ENCODE results near the gene FAM167B. TPM values are rescaled to one million over a fixed set of nuclear protein-coding genes. Genes with fewer than 3 reads are reported as not detected.
"Not testable (repeated sequence)": the region's sequence is repeated elsewhere in the genome, so short reads cannot be mapped to it uniquely, and the experiment has no call there.

Gene FAM167B
- total and polyA plus RNA-seq, 3 experiments from 2014 or later: 0.33 to 0.63 TPM; not detected in 1

DNA sequence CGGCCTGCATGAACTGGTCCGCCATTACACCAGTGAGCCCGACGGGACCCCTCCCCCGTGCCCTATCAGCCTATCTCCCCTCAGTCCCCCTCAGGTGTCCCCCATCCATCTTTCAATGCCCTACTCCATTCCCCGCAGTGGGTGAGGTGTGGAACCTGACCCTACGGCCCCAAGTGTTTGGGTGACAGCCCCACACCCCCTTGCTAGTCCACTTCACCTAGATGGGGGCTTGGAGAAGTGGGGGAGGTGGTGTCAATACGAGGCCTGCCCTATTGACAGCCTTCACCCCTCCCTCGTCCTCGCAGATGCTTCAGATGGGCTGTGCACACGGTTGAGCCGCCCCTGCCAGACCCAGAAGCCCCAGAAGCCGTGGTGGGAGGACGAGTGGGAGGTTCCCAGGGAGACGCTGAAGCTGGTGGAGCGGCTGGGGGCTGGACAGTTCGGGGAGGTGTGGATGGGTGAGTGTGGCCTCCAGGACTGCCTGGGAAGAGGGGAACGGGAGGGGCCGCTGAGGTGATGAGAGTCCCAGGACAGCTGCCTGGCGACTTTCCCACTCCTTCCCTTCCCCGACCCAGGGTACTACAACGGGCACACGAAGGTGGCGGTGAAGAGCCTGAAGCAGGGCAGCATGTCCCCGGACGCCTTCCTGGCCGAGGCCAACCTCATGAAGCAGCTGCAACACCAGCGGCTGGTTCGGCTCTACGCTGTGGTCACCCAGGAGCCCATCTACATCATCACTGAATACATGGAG lies 29.2 kb downstream of the FAM167B start:
- H3K27ac ChIP-seq (ENCODE audit: low read depth, low read length): no peak overlapping the region
- H3K27ac Mint-ChIP-seq: peak overlapping the region in 6 of 8 donors; percentile 11 to 91 (median 62)

GRCh38 chr1:32284777-32285176 lies 37.8 kb downstream of the FAM167B start:
- H3K27me3 Mint-ChIP-seq; H3K4me1 Mint-ChIP-seq; H3K27ac ChIP-seq (ENCODE audit: low read depth, low read length); H3K4me1 ChIP-seq (ENCODE audit: insufficient read depth, low read length); H3K4me3 ChIP-seq (ENCODE audit: low read length); H3K4me3 Mint-ChIP-seq; H3K9me3 Mint-ChIP-seq; H3K9me3 ChIP-seq (ENCODE audit: low read length); DNase-seq; H3K27me3 ChIP-seq (ENCODE audit: insufficient read depth, low read length, poor library complexity, severe bottlenecking); CTCF ChIA-PET: not testable (repeated sequence)
- peak overlapping the region in 1 of 8 donors; percentile 44 for H3K27ac Mint-ChIP-seq
- peaks cover 0 to 67% (median 13%) of the 10 kb centered on the region in 3 donors for H3K36me3 Mint-ChIP-seq
- POLR2A ChIA-PET: interaction anchor here (0.6 to 1.0 kb wide), 2 partner anchors 10 to 45 kb away, joined by 3 to 5 read pairs; no protein-coding TSS in a partner anchor
- H3K36me3 ChIP-seq (ENCODE audit: insufficient read depth, low read length): peaks cover 43% of the 10 kb centered on the region

More for the DNA sequence above, 29.2 kb downstream of the FAM167B start:
- H3K27me3 Mint-ChIP-seq: peaks cover 0 to 5% of the 10 kb centered on the region in 2 donors
- POLR2A ChIA-PET: no interaction called here
- no peak for DNase-seq
- Histone ChIP-seq H3K27me3 (ENCODE audit: insufficient read depth, low read length, poor library complexity, severe bottlenecking) (no peaks in the 10 kb centered on the region), H3K9me3 (ENCODE audit: low read length) (no peaks in the 10 kb centered on the region), H3K36me3 (ENCODE audit: insufficient read depth, low read length) (peaks cover 64% of the 10 kb centered on the region), H3K4me1 (ENCODE audit: insufficient read depth, low read length) (peaks cover 48% of the 10 kb centered on the region), H3K4me3 (ENCODE audit: low read length) (no peak overlapping the region)
- peaks cover 0 to 86% (median 16%) of the 10 kb centered on the region in 3 donors for H3K36me3 Mint-ChIP-seq
- CTCF ChIA-PET: interaction anchor here (1.0 to 1.1 kb wide), 2 partner anchors 16 to 35 kb away, joined by 3 to 4 read pairs; partner anchors contain the start of gene HDAC1
- H3K4me3 Mint-ChIP-seq: peak overlapping the region in 1 of 7 donors; percentile 63
- H3K9me3 Mint-ChIP-seq: no peaks in the 10 kb centered on the region
- H3K4me1 Mint-ChIP-seq: peaks cover 41 to 46% (median 46%) of the 10 kb centered on the region in 3 donors

GRCh38 chr1:32285658-32286057 lies 38.6 kb downstream of the FAM167B start:
- Histone ChIP-seq H3K9me3 (ENCODE audit: low read length) (no peaks in the 10 kb centered on the region), H3K4me3 (ENCODE audit: low read length) (no peak overlapping the region), H3K36me3 (ENCODE audit: insufficient read depth, low read length) (peaks cover 37% of the 10 kb centered on the region), H3K27me3 (ENCODE audit: insufficient read depth, low read length, poor library complexity, severe bottlenecking) (no peaks in the 10 kb centered on the region), H3K4me1 (ENCODE audit: insufficient read depth, low read length) (peaks cover 9% of the 10 kb centered on the region), H3K27ac (ENCODE audit: low read depth, low read length) (no peak overlapping the region)
- Mint-ChIP-seq H3K9me3 (no peaks in the 10 kb centered on the region), H3K27ac (peak overlapping the region in 2 of 8 donors; percentile 43 to 73), H3K4me3 (no peak overlapping the region), H3K4me1 (peaks cover 5 to 6% (median 5%) of the 10 kb centered on the region in 3 donors), H3K36me3 (peaks cover 0 to 60% (median 12%) of the 10 kb centered on the region in 3 donors), H3K27me3 (no peaks in the 10 kb centered on the region)
- no peak for DNase-seq
- ChIA-PET CTCF (interaction anchor here (0.9 kb wide), 1 partner anchor 37 kb away, joined by 6 read pairs; no protein-coding TSS in a partner anchor), POLR2A (interaction anchor here (1.0 kb wide), 1 partner anchor 45 kb away, joined by 3 read pairs; no protein-coding TSS in a partner anchor)

DNA sequence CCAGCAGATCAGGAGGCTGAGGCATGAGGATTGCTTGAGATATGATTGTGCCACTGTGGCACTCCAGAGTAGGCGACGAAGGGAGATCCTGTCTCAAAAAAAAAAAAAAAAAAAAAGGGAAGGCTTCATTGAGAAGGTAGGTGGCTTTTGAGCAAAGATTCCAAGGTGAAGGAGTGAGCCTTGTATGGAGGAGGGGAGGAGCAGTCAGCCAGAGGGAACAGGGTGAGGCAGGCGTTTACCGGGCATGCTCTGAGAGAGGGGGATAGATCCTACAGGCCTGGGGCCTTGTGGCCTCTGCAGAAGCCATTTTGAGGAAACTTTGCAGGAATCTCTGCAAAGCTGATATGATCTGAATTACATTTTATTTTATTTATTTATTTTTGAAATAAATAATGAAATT lies 39.7 kb downstream of the FAM167B start:
- Mint-ChIP-seq H3K9me3 (no peaks in the 10 kb centered on the region), H3K27me3 (no peaks in the 10 kb centered on the region), H3K27ac (peak overlapping the region in 3 of 8 donors; percentile 75 to 90 (median 85)), H3K4me3 (peak overlapping the region in 1 of 7 donors; percentile 59), H3K36me3 (peaks cover 0 to 50% (median 12%) of the 10 kb centered on the region in 3 donors), H3K4me1 (peaks cover 12 to 15% (median 13%) of the 10 kb centered on the region in 3 donors)
- H3K27me3 ChIP-seq (ENCODE audit: insufficient read depth, low read length, poor library complexity, severe bottlenecking): no peaks in the 10 kb centered on the region
- H3K4me1 ChIP-seq (ENCODE audit: insufficient read depth, low read length): peaks cover 18% of the 10 kb centered on the region
- H3K4me3 ChIP-seq (ENCODE audit: low read length): no peak overlapping the region
- no peak overlapping the region for H3K27ac ChIP-seq (ENCODE audit: low read depth, low read length)
- CTCF ChIA-PET: interaction anchor here (0.9 kb wide), 1 partner anchor 38 kb away, joined by 6 read pairs; no protein-coding TSS in a partner anchor
- H3K9me3 ChIP-seq (ENCODE audit: low read length): no peaks in the 10 kb centered on the region
- no peak for DNase-seq
- POLR2A ChIA-PET: no interaction called here
- peaks cover 27% of the 10 kb centered on the region for H3K36me3 ChIP-seq (ENCODE audit: insufficient read depth, low read length)

- Histone ChIP-seq H3K4me1 (ENCODE audit: insufficient read depth, low read length) (peaks cover 34% of the 10 kb centered on the region), H3K36me3 (ENCODE audit: insufficient read depth, low read length) (peaks cover 22% of the 10 kb centered on the region), H3K27ac (ENCODE audit: low read depth, low read length) (no peak overlapping the region), H3K4me3 (ENCODE audit: low read length) (no peak overlapping the region), H3K9me3 (ENCODE audit: low read length) (no peaks in the 10 kb centered on the region), H3K27me3 (ENCODE audit: insufficient read depth, low read length, poor library complexity, severe bottlenecking) (no peaks in the 10 kb centered on the region)
- DNase-seq: no peak
- Mint-ChIP-seq H3K36me3 (peaks cover 0 to 40% (median 13%) of the 10 kb centered on the region in 3 donors), H3K4me1 (peaks cover 20 to 36% (median 29%) of the 10 kb centered on the region in 3 donors), H3K4me3 (no peak overlapping the region), H3K27me3 (no peaks in the 10 kb centered on the region), H3K27ac (peak overlapping the region in 1 of 8 donors; percentile 50), H3K9me3 (no peaks in the 10 kb centered on the region)
- ChIA-PET CTCF (interaction anchor here (2.2 to 4.5 kb wide), 2 partner anchors 35 to 39 kb away, joined by 5 to 53 read pairs; partner anchors contain the start of genes FAM167B and LCK), POLR2A (interaction anchor here (0.7 to 1.6 kb wide), 3 partner anchors 34 to 76 kb away, joined by 3 to 4 read pairs (median 4); no protein-coding TSS in a partner anchor)
These were observed 42.2 kb downstream of the FAM167B start for GRCh38 chr1:32289256-32289655.

GRCh38 chr1:32291145-32291707 lies 44.2 kb downstream of the FAM167B start:
- Histone ChIP-seq H3K9me3 (ENCODE audit: low read length) (no peaks in the 10 kb centered on the region), H3K4me1 (ENCODE audit: insufficient read depth, low read length) (peaks cover 54% of the 10 kb centered on the region), H3K27ac (ENCODE audit: low read depth, low read length) (peak overlapping the region; percentile 93), H3K36me3 (ENCODE audit: insufficient read depth, low read length) (peaks cover 6% of the 10 kb centered on the region), H3K27me3 (ENCODE audit: insufficient read depth, low read length, poor library complexity, severe bottlenecking) (no peaks in the 10 kb centered on the region), H3K4me3 (ENCODE audit: low read length) (peak overlapping the region; percentile 76)
- ChIA-PET POLR2A (interaction anchor here (0.6 to 3.0 kb wide), 22 partner anchors 18 to 219 kb away, joined by 3 to 20 read pairs (median 4); partner anchors contain the start of genes BSDC1, EIF3I, KPNA6 and LCK), CTCF (interaction anchor here (0.9 to 4.5 kb wide), 16 partner anchors 10 to 98 kb away, joined by 3 to 53 read pairs (median 4); partner anchors contain the start of genes FAM167B, LCK and MARCKSL1)
- Mint-ChIP-seq H3K27me3 (no peaks in the 10 kb centered on the region), H3K9me3 (no peaks in the 10 kb centered on the region), H3K4me3 (peak overlapping the region; percentile 96 to 100 (median 99)), H3K27ac (peak overlapping the region; percentile 92 to 99 (median 98)), H3K4me1 (peaks cover 34 to 52% (median 48%) of the 10 kb centered on the region in 3 donors), H3K36me3 (peaks cover 0 to 36% (median 6%) of the 10 kb centered on the region in 3 donors)
- no peak for DNase-seq

- Histone ChIP-seq H3K36me3 (ENCODE audit: insufficient read depth, low read length) (no peaks in the 10 kb centered on the region), H3K4me3 (ENCODE audit: low read length) (peak within 1 kb of the TSS; percentile 76), H3K27ac (ENCODE audit: low read depth, low read length) (peak within 1 kb of the TSS; percentile 93), H3K9me3 (ENCODE audit: low read length) (no peaks in the 10 kb centered on the region), H3K27me3 (ENCODE audit: insufficient read depth, low read length, poor library complexity, severe bottlenecking) (no peaks in the 10 kb centered on the region), H3K4me1 (ENCODE audit: insufficient read depth, low read length) (peaks cover 59% of the 10 kb centered on the region)
- DNase-seq: peak; percentile 95 to 98 (median 97)
- peak within 1 kb of the TSS; percentile 95 to 99 (median 98) for H3K27ac Mint-ChIP-seq
- ChIA-PET CTCF (interaction anchor here (0.9 to 4.5 kb wide), 11 partner anchors 11 to 86 kb away, joined by 3 to 53 read pairs (median 5); partner anchors contain the start of genes FAM167B, IQCC, LCK and MARCKSL1), POLR2A (interaction anchor here (0.6 to 3.0 kb wide), 22 partner anchors 18 to 219 kb away, joined by 3 to 20 read pairs (median 4); partner anchors contain the start of genes BSDC1, EIF3I, KPNA6 and LCK)
- no peaks in the 10 kb centered on the region for H3K9me3 Mint-ChIP-seq
- peaks cover 0 to 34% (median 4%) of the 10 kb centered on the region in 3 donors for H3K36me3 Mint-ChIP-seq
- peak within 1 kb of the TSS; percentile 96 to 100 (median 99) for H3K4me3 Mint-ChIP-seq
- H3K4me1 Mint-ChIP-seq: peaks cover 41 to 59% (median 55%) of the 10 kb centered on the region in 3 donors
- no peaks in the 10 kb centered on the region for H3K27me3 Mint-ChIP-seq
These were observed 44.9 kb downstream of the FAM167B start, which contains the start of gene HDAC1 for GRCh38 chr1:32291708-32292538. Gene HDAC1, plus strand, starts transcription at chr1:32292083. Its CDS starts 87 bp downstream, at chr1:32292170.

Data from CD8-positive, alpha-beta memory T cell (primary cell).